Measurements from ENCODE around the gene TIMP3.

DNA sequence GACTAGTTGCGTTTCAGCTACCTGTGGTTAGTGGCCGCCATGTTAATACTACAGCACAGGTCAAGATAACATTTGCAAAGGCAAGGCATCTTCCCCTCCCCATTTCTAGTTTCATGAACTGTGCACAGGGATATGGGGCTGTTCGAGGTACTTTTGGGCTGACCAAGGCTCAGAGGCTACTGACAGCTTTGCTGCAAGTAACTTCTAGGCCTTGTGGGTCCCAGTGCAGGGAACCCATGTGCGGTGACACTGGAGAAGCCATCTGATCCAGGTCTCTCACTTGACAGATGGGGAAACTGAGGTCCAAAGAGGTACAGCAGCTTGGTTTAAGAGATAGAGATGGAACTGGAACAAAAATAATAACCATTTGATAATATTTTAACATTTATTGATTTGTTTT, 13.6 kb downstream of the TIMP3 start:
- TF ChIP-seq POLR2AphosphoS5 (IDR thresholded peaks at IDR 0.05) (no peak), POLR2A (IDR thresholded peaks at IDR 0.05) (no peak), CTCF (IDR thresholded peaks at IDR 0.05) (no peak), EP300 (IDR thresholded peaks at IDR 0.05) (no peak)

Data from stomach (tissue), 4 donors.